ENCODE results near the gene ELP4. TPM values are rescaled to one million over a fixed set of nuclear protein-coding genes. Genes with fewer than 3 reads are reported as not detected.

The ELP4 gene
- total RNA-seq, 1 donor from 2014 or later, result 21.7 TPM

GRCh38 chr11:31793264-31793663 lies 283.7 kb downstream of the ELP4 start:
- Mint-ChIP-seq H3K9me3 (no peaks in the 10 kb centered on the region), H3K27me3 (peaks cover 68% of the 10 kb centered on the region), H3K4me3 (no peak overlapping the region), H3K36me3 (no peaks in the 10 kb centered on the region), H3K4me1 (ENCODE audit: unreplicated experiment) (peaks cover 17% of the 10 kb centered on the region), H3K27ac (no peak overlapping the region)
- no peak for DNase-seq (ENCODE audit: extremely low spot score, unreplicated experiment)
- no peak for TF ChIP-seq CTCF (conservative IDR thresholded peaks at IDR 0.05)

GRCh38 chr11:31794548-31794947 lies 285.0 kb downstream of the ELP4 start:
- H3K9me3 Mint-ChIP-seq, result no peaks in the 10 kb centered on the region
- no peak for TF ChIP-seq CTCF (conservative IDR thresholded peaks at IDR 0.05)
- no peak overlapping the region for H3K27ac Mint-ChIP-seq
- peaks cover 79% of the 10 kb centered on the region for H3K27me3 Mint-ChIP-seq
- no peak overlapping the region for H3K4me3 Mint-ChIP-seq
- no peaks in the 10 kb centered on the region for H3K36me3 Mint-ChIP-seq
- no peak for DNase-seq (ENCODE audit: extremely low spot score, unreplicated experiment)
- H3K4me1 Mint-ChIP-seq (ENCODE audit: unreplicated experiment), result peaks cover 17% of the 10 kb centered on the region

GRCh38 chr11:31795706-31796498 lies 286.3 kb downstream of the ELP4 start:
- Mint-ChIP-seq H3K9me3 (no peaks in the 10 kb centered on the region), H3K27me3 (peaks cover 85% of the 10 kb centered on the region), H3K4me1 (ENCODE audit: unreplicated experiment) (peaks cover 17% of the 10 kb centered on the region), H3K4me3 (no peak overlapping the region), H3K27ac (no peak overlapping the region), H3K36me3 (no peaks in the 10 kb centered on the region)
- TF ChIP-seq CTCF (conservative IDR thresholded peaks at IDR 0.05), result no peak
- DNase-seq (ENCODE audit: extremely low spot score, unreplicated experiment), result no peak

GRCh38 chr11:31796499-31797189 lies 287.1 kb downstream of the ELP4 start:
- Mint-ChIP-seq H3K4me1 (ENCODE audit: unreplicated experiment) (peaks cover 17% of the 10 kb centered on the region), H3K4me3 (peak overlapping the region; percentile 2), H3K36me3 (peaks cover 3% of the 10 kb centered on the region), H3K9me3 (no peaks in the 10 kb centered on the region), H3K27ac (no peak overlapping the region), H3K27me3 (peaks cover 92% of the 10 kb centered on the region)
- DNase-seq (ENCODE audit: extremely low spot score, unreplicated experiment), result no peak
- TF ChIP-seq CTCF (conservative IDR thresholded peaks at IDR 0.05), result no peak

GRCh38 chr11:31797190-31798056 lies 287.9 kb downstream of the ELP4 start:
- Mint-ChIP-seq H3K4me1 (ENCODE audit: unreplicated experiment) (peaks cover 12% of the 10 kb centered on the region), H3K27ac (peak overlapping the region; percentile 34), H3K9me3 (no peaks in the 10 kb centered on the region), H3K4me3 (peak overlapping the region; percentile 79), H3K27me3 (peaks cover 97% of the 10 kb centered on the region), H3K36me3 (peaks cover 3% of the 10 kb centered on the region)
- no peak for DNase-seq (ENCODE audit: extremely low spot score, unreplicated experiment)
- TF ChIP-seq CTCF (conservative IDR thresholded peaks at IDR 0.05), result no peak

Data from type B pancreatic cell (in vitro differentiated cells).